SU-DHL-6 (cell line): Measurements from ENCODE around the gene HSD17B12.

Experiments used
- H2AFZ ChIP-seq: fragments of 200-600 bp; sonication (generic); 2 replicates; pipeline ENCODE4 v1.6.1; 2014; ENCODE audit warnings: low read depth, mild to moderate bottlenecking, moderate library complexity, mixed read lengths, antibody characterized with exemption, low read length; ENCODE audit not compliant: severe bottlenecking
- H3F3A ChIP-seq: fragments of 200-600 bp; shearing (Covaris generic); 2 replicates; pipeline ENCODE4 v1.6.0; 2016; ENCODE audit warnings: antibody characterized with exemption, mild to moderate bottlenecking; ENCODE audit not compliant: insufficient read depth
- H3K27ac ChIP-seq: fragments of 200-600 bp; sonication (generic); 2 replicates; pipeline ENCODE4 v1.5.1; 2016; ENCODE audit warnings: low read depth, mild to moderate bottlenecking, low read length, moderate library complexity, mixed read lengths
- H3K27me3 ChIP-seq: fragments of 200-600 bp; sonication (generic), shearing (Covaris generic); 2 replicates; pipeline ENCODE4 v1.6.0; 2014; ENCODE audit warnings: mild to moderate bottlenecking, low read length
- H3K36me3 ChIP-seq: fragments of 200-600 bp; sonication (generic); 2 replicates; pipeline ENCODE4 v1.6.1; 2014; ENCODE audit warnings: mild to moderate bottlenecking, low read length, mixed read lengths
- H3K4me2 ChIP-seq: fragments of 300-600, 200-600 bp; shearing (Covaris generic), sonication (generic); 2 replicates; pipeline ENCODE4 v1.6.0; 2014; ENCODE audit warnings: low read length, low read depth, mild to moderate bottlenecking; ENCODE audit not compliant: poor library complexity, severe bottlenecking
- H3K4me3 ChIP-seq: fragments of 200-600 bp; sonication (generic); 2 replicates; pipeline ENCODE4 v1.5.1; 2014; ENCODE audit warnings: antibody characterized with exemption, low read length, mild to moderate bottlenecking, mixed read lengths; ENCODE audit not compliant: insufficient read depth, poor library complexity, severe bottlenecking
- H3K79me2 ChIP-seq: fragments of 200-600 bp; sonication (generic); 2 replicates; pipeline ENCODE4 v1.6.1; 2014; ENCODE audit warnings: mild to moderate bottlenecking, low read length, moderate library complexity; ENCODE audit not compliant: insufficient read depth
- H3K9ac ChIP-seq: fragments of 200-600 bp; sonication (generic); 2 replicates; pipeline ENCODE4 v1.7.0; 2014; ENCODE audit warnings: mild to moderate bottlenecking, low read length
- H3K9me2 ChIP-seq: fragments of 200-600 bp; sonication (generic); replicated peaks from 2 replicates; pipeline ENCODE4 v1.6.1; 2014; ENCODE audit warnings: low read length; ENCODE audit not compliant: insufficient read depth
- H3K9me3 ChIP-seq: fragments of 200-600 bp; sonication (generic); 2 replicates; pipeline ENCODE4 v1.6.1; 2014; ENCODE audit warnings: low read length, mixed read lengths; ENCODE audit not compliant: insufficient read depth
- H4K20me1 ChIP-seq: fragments of 200-600 bp; sonication (generic); 2 replicates; pipeline ENCODE4 v1.6.1; 2014; ENCODE audit warnings: low read depth, mild to moderate bottlenecking, antibody characterized with exemption, low read length, moderate library complexity, mixed read lengths
- CTCF ChIP-seq: fragments of 200-600 bp; sonication (generic); IDR thresholded peaks from one replicate; pipeline ENCODE4 v1.5.1; 2017; ENCODE audit warnings: antibody characterized with exemption, mild to moderate bottlenecking, low read length, moderate library complexity; ENCODE audit not compliant: insufficient read depth, poor library complexity, severe bottlenecking
- EZH2phosphoT487 ChIP-seq: fragments of 200-600 bp; sonication (generic), shearing (Covaris generic); conservative IDR thresholded peaks from 2 replicates; pipeline ENCODE4 v1.6.1; 2018; ENCODE audit warnings: mild to moderate bottlenecking, antibody characterized with exemption, low read length, moderate library complexity, mixed read lengths

The HSD17B12 gene

GRCh38 chr11:43735961-43736360 lies 55.4 kb downstream of the HSD17B12 start:
- no peak for TF ChIP-seq EZH2phosphoT487
- no peak for TF ChIP-seq CTCF
- Histone ChIP-seq H3K9me3 (no peaks in the 10 kb centered on the region), H3K9me2 (no peaks in the 10 kb centered on the region), H2AFZ (no peak overlapping the region), H3K4me3 (no peak overlapping the region), H3K36me3 (peaks cover 4% of the 10 kb centered on the region; the same call in 1 of the 2 replicates), H3F3A (no peaks in the 10 kb centered on the region), H3K79me2 (peaks cover 87% of the 10 kb centered on the region), H3K27ac (no peak overlapping the region), H3K4me2 (no peak overlapping the region), H3K9ac (no peak overlapping the region), H3K27me3 (no peaks in the 10 kb centered on the region), H4K20me1 (no peaks in the 10 kb centered on the region; the same call in 1 of the 2 replicates)

- H3K4me2 ChIP-seq, result no peak overlapping the region
- no peak overlapping the region for H3K27ac ChIP-seq
- no peaks in the 10 kb centered on the region; the same call in 1 of the 2 replicates for H4K20me1 ChIP-seq
- H3K9ac ChIP-seq, result no peak overlapping the region
- no peaks in the 10 kb centered on the region for H3F3A ChIP-seq
- no peaks in the 10 kb centered on the region for H3K9me2 ChIP-seq
- H3K79me2 ChIP-seq, result peaks cover 86% of the 10 kb centered on the region
- TF ChIP-seq EZH2phosphoT487, result no peak
- no peak for TF ChIP-seq CTCF
- no peaks in the 10 kb centered on the region for H3K9me3 ChIP-seq
- H2AFZ ChIP-seq, result no peak overlapping the region
- no peak overlapping the region for H3K4me3 ChIP-seq
- no peaks in the 10 kb centered on the region for H3K27me3 ChIP-seq
- H3K36me3 ChIP-seq, result peaks cover 4% of the 10 kb centered on the region; the same call in 1 of the 2 replicates
Measured at GRCh38 chr11:43736502-43737200, 56.1 kb downstream of the HSD17B12 start.

GRCh38 chr11:43737201-43737590 lies 56.7 kb downstream of the HSD17B12 start:
- no peak overlapping the region for H3K9ac ChIP-seq
- TF ChIP-seq CTCF (no peak), EZH2phosphoT487 (no peak)

More at GRCh38 chr11:43737201-43737590, 56.7 kb downstream of the HSD17B12 start:
- Histone ChIP-seq H2AFZ (no peak overlapping the region), H3K36me3 (peaks cover 4% of the 10 kb centered on the region; the same call in 1 of the 2 replicates), H4K20me1 (no peaks in the 10 kb centered on the region; the same call in 1 of the 2 replicates), H3K27ac (no peak overlapping the region), H3K4me2 (no peak overlapping the region), H3K27me3 (no peaks in the 10 kb centered on the region), H3K9me3 (no peaks in the 10 kb centered on the region), H3F3A (no peaks in the 10 kb centered on the region), H3K9me2 (no peaks in the 10 kb centered on the region), H3K4me3 (no peak overlapping the region), H3K79me2 (peaks cover 84% of the 10 kb centered on the region)
